NOMO-1 (cell line): ENCODE data around the gene TCAIM.
"Not testable (repeated sequence)": the region's sequence is repeated elsewhere in the genome, so short reads cannot be mapped to it uniquely, and the experiment has no call there.

Experiments used
- DNase-seq, 2 experiments: peaks; one replicate each; lab custom pipeline; 2025; ENCODE audit not compliant: unreplicated experiment in 2 of 2; lab: John Stamatoyannopoulos, UW

Gene TCAIM

GRCh38 chr3:44342176-44342790 lies 3.7 kb downstream of the TCAIM start:
- no peak for DNase-seq

- no peak for DNase-seq
Measured at GRCh38 chr3:44343421-44343820, 4.9 kb downstream of the TCAIM start.

GRCh38 chr3:44346590-44346989 lies 8.0 kb downstream of the TCAIM start:
- not testable (repeated sequence) for DNase-seq

GRCh38 chr3:44348993-44349392 lies 10.4 kb downstream of the TCAIM start:
- DNase-seq, result no peak

GRCh38 chr3:44353355-44353924 lies 14.9 kb downstream of the TCAIM start:
- no peak for DNase-seq

- peak; percentile 68 to 83 for DNase-seq
Measured at GRCh38 chr3:44355362-44356033, 16.9 kb downstream of the TCAIM start.

- no peak for DNase-seq
Measured at GRCh38 chr3:44359146-44359751, 20.7 kb downstream of the TCAIM start.

GRCh38 chr3:44363591-44363990 lies 25.0 kb downstream of the TCAIM start:
- no peak for DNase-seq

GRCh38 chr3:44365952-44366351 lies 27.4 kb downstream of the TCAIM start:
- DNase-seq, result no peak

GRCh38 chr3:44375450-44375849 lies 36.9 kb downstream of the TCAIM start:
- no peak for DNase-seq

- DNase-seq, result no peak
Measured at GRCh38 chr3:44387404-44387803, 48.8 kb downstream of the TCAIM start.

GRCh38 chr3:44392489-44392888 lies 53.9 kb downstream of the TCAIM start:
- DNase-seq, result no peak

- no peak for DNase-seq
Measured at GRCh38 chr3:44395714-44396113, 57.1 kb downstream of the TCAIM start.

- DNase-seq, result no peak
Measured at GRCh38 chr3:44396200-44397171, 57.9 kb downstream of the TCAIM start.

GRCh38 chr3:44398271-44398670 lies 59.7 kb downstream of the TCAIM start:
- not testable (repeated sequence) for DNase-seq

- no peak for DNase-seq
Measured at GRCh38 chr3:44398853-44399252, 60.3 kb downstream of the TCAIM start.

- DNase-seq, result no peak
Measured at GRCh38 chr3:44400771-44401170, 62.2 kb downstream of the TCAIM start.

GRCh38 chr3:44402548-44402947 lies 64.0 kb downstream of the TCAIM start:
- DNase-seq, result no peak

GRCh38 chr3:44409640-44410410 lies 71.3 kb downstream of the TCAIM start:
- no peak for DNase-seq
